G401 (cell line): ENCODE data around the gene CAMKMT. TPM values are rescaled to one million over a fixed set of nuclear protein-coding genes. Genes with fewer than 3 reads are reported as not detected.
A peak's percentile ranks its signal among the peaks of the same experiment; 100 is the strongest.

Experiments used
- DNase-seq: peaks from one replicate; pipeline ENCODE4 v3.0.0-alpha.2; 2015; ENCODE audit warnings: low spot score
- in situ Hi-C: cut with HindIII; loops from 2 replicates; pipeline ENCODE4 v1.10.0; 2016; ENCODE audit warnings: low sequenced_read_pairs, mixed read lengths
- total RNA-seq: library from RNA; depleted of rRNA; stranded (reverse); fragments of >200 nt; shearing (Covaris generic); gene quantifications from 2 replicates; pipeline ENCODE4 v1.2.3, GENCODE V29; 2014

CAMKMT gene
- total RNA-seq, 1 experiment from 2014 or later: 1.6 TPM

GRCh38 chr2:44618251-44619023 lies 256.7 kb downstream of the CAMKMT start:
- in situ Hi-C loops: no loop called here
- DNase-seq: no peak

GRCh38 chr2:44620189-44620990 lies 258.6 kb downstream of the CAMKMT start:
- in situ Hi-C loops: no loop called here
- no peak for DNase-seq

- DNase-seq: peak; percentile 58
Measured at GRCh38 chr2:44623622-44624351, 262.0 kb downstream of the CAMKMT start.

GRCh38 chr2:44628297-44628696 lies 266.6 kb downstream of the CAMKMT start:
- in situ Hi-C loops: no loop called here
- DNase-seq: no peak

More at GRCh38 chr2:44623622-44624351, 262.0 kb downstream of the CAMKMT start:
- in situ Hi-C loops: no loop called here

GRCh38 chr2:44632931-44633689 lies 271.4 kb downstream of the CAMKMT start:
- in situ Hi-C loops: no loop called here
- DNase-seq: no peak

GRCh38 chr2:44635725-44636124 lies 274.0 kb downstream of the CAMKMT start:
- in situ Hi-C loops: no loop called here
- DNase-seq: no peak

GRCh38 chr2:44638649-44639048 lies 276.9 kb downstream of the CAMKMT start:
- in situ Hi-C loops: no loop called here
- DNase-seq: no peak

GRCh38 chr2:44639399-44639798 lies 277.7 kb downstream of the CAMKMT start:
- no peak for DNase-seq
- in situ Hi-C loops: no loop called here

GRCh38 chr2:44642123-44642857 lies 280.5 kb downstream of the CAMKMT start:
- no peak for DNase-seq
- in situ Hi-C loops: no loop called here

GRCh38 chr2:44645937-44646336 lies 284.2 kb downstream of the CAMKMT start:
- DNase-seq: no peak
- in situ Hi-C loops: no loop called here

- no peak for DNase-seq
- in situ Hi-C loops: no loop called here
Measured at GRCh38 chr2:44649381-44649780, 287.6 kb downstream of the CAMKMT start.

- DNase-seq: no peak
- in situ Hi-C loops: no loop called here
Measured at GRCh38 chr2:44650796-44651195, 289.0 kb downstream of the CAMKMT start.

- in situ Hi-C loops: no loop called here
- no peak for DNase-seq
Measured at GRCh38 chr2:44651974-44652373, 290.2 kb downstream of the CAMKMT start.

GRCh38 chr2:44652701-44653100 lies 291.0 kb downstream of the CAMKMT start:
- DNase-seq: peak; percentile 87
- in situ Hi-C loops: no loop called here

- in situ Hi-C loops: no loop called here
- DNase-seq: no peak
Measured at GRCh38 chr2:44655401-44655864, 293.7 kb downstream of the CAMKMT start.

GRCh38 chr2:44656460-44656859 lies 294.7 kb downstream of the CAMKMT start:
- in situ Hi-C loops: no loop called here
- no peak for DNase-seq

- in situ Hi-C loops: no loop called here
- DNase-seq: no peak
Measured at GRCh38 chr2:44663471-44664073, 301.8 kb downstream of the CAMKMT start.

- in situ Hi-C loops: no loop called here
- DNase-seq: no peak
Measured at GRCh38 chr2:44668336-44668735, 306.6 kb downstream of the CAMKMT start.
